Stimulated activated CD8-positive, alpha-beta memory T cell treated with anti-CD3 and anti-CD28 coated beads, Interleukin-7, amount 100 ng/mL, for 4 hours (primary cell): ENCODE data around the gene CSF1.
"Not testable (repeated sequence)": the region's sequence is repeated elsewhere in the genome, so short reads cannot be mapped to it uniquely, and the experiment has no call there.

Experiments used
- DNase-seq, 2 donors: peaks; one replicate each; pipeline ENCODE4 v3.0.0-alpha.2; 2020; ENCODE audit warnings: low read depth in 2 of 2

The CSF1 gene

DNA sequence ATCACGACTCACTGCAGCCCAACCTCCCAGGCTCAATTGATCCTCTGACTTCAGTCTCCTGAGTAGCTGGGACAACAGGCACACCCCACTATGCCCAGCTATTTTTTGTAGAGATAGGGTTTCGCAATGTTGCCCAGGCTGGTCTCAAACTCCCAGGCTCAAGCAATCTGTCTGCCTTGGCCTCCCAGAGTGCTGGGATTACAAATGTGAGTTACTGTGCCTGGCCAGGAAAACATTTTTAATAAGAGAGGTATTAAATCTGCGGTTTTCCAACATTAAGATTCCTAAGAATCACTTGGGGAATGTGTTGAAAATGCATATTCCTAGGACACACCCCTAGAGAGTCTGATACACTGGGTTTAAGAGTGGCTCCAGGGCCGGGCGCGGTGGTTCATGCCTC lies 8.7 kb downstream of the CSF1 start:
- no peak for DNase-seq

- not testable (repeated sequence) for DNase-seq
Observed at GRCh38 chr1:109920391-109920790, 9.7 kb downstream of the CSF1 start.

DNA sequence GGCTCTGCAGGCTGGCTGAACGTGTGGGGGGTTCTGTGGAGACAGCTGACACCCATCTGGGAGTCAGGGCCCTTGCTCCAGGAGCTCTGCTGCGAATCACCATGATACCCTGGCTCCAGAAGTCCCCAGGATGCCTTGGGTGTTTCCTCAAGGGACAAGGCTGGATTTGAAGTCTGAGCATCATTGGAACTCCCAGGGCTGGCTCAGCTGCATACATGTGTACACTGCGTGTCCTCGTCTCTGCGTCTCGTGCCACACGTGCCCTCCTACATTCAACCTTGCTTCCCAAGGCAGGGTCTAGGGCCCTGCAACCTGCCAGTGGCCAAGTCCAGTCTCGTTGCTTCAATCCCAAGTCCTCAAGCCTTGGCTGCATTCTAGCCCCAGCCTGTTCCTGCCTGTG lies 11.7 kb downstream of the CSF1 start:
- no peak for DNase-seq

DNA sequence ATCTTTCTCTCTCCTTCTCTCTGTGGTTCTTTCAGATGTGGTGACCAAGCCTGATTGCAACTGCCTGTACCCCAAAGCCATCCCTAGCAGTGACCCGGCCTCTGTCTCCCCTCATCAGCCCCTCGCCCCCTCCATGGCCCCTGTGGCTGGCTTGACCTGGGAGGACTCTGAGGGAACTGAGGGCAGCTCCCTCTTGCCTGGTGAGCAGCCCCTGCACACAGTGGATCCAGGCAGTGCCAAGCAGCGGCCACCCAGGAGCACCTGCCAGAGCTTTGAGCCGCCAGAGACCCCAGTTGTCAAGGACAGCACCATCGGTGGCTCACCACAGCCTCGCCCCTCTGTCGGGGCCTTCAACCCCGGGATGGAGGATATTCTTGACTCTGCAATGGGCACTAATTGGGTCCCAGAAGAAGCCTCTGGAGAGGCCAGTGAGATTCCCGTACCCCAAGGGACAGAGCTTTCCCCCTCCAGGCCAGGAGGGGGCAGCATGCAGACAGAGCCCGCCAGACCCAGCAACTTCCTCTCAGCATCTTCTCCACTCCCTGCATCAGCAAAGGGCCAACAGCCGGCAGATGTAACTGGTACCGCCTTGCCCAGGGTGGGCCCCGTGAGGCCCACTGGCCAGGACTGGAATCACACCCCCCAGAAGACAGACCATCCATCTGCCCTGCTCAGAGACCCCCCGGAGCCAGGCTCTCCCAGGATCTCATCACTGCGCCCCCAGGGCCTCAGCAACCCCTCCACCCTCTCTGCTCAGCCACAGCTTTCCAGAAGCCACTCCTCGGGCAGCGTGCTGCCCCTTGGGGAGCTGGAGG lies 12.7 kb downstream of the CSF1 start:
- no peak for DNase-seq

- no peak for DNase-seq
Observed at GRCh38 chr1:109923946-109924275, 13.3 kb downstream of the CSF1 start.

GRCh38 chr1:109924316-109924715 lies 13.7 kb downstream of the CSF1 start:
- DNase-seq, result no peak

- no peak for DNase-seq
Observed at GRCh38 chr1:109925159-109925990, 14.7 kb downstream of the CSF1 start.

DNA sequence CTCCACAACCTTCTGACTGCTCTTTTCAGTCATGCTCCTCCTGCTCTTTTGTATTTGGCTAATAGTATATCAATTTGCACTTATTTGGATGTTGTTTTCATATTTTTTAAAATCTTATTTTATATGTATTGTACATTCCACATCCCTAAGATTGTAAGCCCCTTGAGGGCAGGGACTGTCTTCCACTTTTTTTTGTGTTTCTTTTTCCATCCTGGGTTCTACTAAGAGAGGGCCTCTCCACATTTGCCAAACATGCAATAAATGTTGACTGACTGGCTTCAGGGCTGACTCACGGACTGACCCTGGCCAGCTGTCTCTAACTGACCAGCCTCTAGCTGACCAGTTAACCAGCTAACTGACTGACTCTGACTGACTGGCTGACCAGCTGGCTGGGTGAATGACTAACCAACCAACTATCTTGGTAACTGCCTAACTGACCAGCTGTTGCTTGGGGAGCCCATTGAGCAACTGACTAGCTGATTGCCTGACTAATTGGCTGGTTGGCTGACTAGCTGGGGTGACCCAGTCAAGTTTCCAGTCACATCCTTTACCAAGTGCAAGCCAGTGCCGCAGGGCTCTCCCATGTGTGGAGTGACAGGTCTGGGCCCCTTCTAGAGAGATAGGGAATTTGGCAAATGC lies 16.1 kb downstream of the CSF1 start:
- no peak for DNase-seq

DNA sequence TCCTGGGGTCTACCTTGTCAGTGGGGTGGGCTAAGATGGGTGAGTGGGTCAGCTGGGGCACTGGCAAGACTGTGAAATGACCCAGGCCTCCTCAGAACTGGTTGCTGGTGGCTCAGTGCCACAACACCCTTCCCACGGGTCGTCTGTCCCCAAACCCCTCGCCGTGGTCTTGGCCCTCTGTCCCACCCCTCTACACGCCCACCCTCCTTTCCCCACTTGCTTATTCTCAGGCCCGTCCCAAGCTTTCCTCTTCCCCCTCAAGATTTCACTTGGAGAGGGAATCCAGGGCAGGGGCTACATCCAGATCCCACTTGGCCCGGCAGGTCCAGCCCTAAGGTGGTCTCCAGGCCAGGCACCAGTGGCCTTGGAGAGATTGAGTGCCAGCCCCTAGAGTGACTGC lies 16.7 kb downstream of the CSF1 start:
- DNase-seq, result no peak

- DNase-seq, result no peak
Observed at GRCh38 chr1:109927911-109928321, 17.3 kb downstream of the CSF1 start.

DNA sequence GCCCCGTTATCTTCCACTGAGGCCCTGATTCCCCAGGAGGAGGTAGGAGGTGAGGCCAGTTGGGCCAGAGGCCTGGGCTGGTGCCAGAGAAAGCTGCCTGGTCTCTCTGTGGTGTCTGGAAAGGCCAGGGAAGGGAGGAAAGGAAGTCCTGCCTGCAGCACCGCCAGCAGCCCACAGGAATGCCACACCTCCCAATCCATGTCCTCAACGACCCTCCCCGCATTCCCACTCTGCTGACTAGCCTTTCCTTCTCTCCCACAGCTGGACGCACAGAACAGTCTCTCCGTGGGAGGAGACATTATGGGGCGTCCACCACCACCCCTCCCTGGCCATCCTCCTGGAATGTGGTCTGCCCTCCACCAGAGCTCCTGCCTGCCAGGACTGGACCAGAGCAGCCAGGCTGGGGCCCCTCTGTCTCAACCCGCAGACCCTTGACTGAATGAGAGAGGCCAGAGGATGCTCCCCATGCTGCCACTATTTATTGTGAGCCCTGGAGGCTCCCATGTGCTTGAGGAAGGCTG lies 18.0 kb downstream of the CSF1 start:
- DNase-seq, result no peak

- no peak for DNase-seq
Observed at GRCh38 chr1:109929170-109929569, 18.5 kb downstream of the CSF1 start.

DNA sequence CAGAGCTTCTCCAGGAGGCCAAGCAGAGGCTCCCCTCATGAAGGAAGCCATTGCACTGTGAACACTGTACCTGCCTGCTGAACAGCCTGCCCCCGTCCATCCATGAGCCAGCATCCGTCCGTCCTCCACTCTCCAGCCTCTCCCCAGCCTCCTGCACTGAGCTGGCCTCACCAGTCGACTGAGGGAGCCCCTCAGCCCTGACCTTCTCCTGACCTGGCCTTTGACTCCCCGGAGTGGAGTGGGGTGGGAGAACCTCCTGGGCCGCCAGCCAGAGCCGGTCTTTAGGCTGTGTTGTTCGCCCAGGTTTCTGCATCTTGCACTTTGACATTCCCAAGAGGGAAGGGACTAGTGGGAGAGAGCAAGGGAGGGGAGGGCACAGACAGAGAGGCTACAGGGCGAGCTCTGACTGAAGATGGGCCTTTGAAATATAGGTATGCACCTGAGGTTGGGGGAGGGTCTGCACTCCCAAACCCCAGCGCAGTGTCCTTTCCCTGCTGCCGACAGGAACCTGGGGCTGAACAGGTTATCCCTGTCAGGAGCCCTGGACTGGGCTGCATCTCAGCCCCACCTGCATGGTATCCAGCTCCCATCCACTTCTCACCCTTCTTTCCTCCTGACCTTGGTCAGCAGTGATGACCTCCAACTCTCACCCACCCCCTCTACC lies 19.1 kb downstream of the CSF1 start:
- DNase-seq, result no peak

GRCh38 chr1:109930252-109930993 lies 19.8 kb downstream of the CSF1 start:
- no peak for DNase-seq

GRCh38 chr1:109931189-109931731 lies 20.6 kb downstream of the CSF1 start:
- DNase-seq, result no peak

- no peak for DNase-seq
Observed at GRCh38 chr1:109931911-109932636, 21.4 kb downstream of the CSF1 start.

DNA sequence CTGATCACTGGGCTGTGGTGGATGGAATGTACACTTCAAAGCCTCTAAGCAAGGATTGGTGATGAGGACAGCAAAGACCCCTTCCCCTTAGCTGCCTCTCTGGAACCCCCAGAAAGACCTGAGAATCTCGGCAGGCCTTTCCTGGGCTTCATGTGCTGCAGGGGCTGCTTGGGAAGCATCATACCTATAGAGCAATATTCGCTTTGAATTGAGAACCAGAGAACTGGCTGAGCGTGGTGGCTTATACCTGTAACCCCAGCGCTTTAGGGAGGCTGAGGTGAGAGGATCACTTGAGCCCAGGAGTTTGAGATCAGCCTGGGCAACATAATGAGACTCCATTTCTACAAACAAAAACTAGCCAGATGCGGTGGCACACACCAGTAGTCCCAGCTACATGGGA lies 22.0 kb downstream of the CSF1 start:
- no peak for DNase-seq

DNA sequence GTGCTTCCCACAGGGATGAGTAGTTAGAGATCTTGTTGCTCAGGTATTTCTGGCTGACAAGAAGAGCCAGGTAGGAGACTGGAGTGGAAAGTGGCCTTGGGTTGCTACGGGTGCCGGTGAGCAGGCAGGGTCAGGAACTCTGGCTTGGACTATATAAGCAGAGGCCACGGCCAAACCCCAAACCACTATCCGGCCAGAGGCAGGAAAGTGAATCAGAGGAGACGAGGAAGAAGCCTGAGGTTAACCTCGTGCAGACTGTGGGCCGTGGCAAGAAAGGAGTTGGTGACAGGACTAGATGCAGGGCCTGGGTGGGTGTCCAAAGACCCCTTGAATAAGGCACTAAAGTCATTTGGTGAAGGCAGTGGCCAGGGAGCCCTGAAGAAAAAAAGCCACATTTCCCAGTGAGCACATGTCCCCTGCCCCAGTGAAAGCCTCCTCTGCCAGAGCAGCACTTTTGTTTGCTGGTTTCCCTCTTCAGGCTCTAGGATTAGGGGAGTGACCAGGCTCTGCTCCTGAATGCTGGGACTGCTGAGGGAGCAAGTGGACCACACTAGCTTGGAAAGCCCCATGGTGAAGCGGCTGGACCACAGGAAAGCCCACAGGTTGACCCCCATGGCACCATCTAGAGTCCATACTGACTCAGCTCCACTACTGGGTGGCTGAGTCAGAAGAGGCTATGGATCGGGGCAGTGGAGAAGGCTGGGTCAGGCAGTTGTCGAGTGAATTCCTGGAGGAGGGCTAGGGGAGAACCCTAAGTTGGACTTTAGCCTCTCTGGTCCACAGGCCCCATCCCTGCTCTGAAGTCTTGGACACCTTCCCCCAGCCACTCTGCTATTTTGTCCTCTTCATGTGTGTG lies 23.4 kb downstream of the CSF1 start:
- no peak for DNase-seq

GRCh38 chr1:109935451-109935900 lies 24.8 kb downstream of the CSF1 start:
- DNase-seq, result no peak
